Stimulated activated CD8-positive, alpha-beta memory T cell treated with anti-CD3 and anti-CD28 coated beads, Interleukin-12 subunit alpha, Interleukin-12 subunit beta, amount 100 ng/mL, for 1 hour (primary cell): ENCODE data around the gene USP35.
"Not testable (repeated sequence)": the region's sequence is repeated elsewhere in the genome, so short reads cannot be mapped to it uniquely, and the experiment has no call there.

ENCODE experiments used
- DNase-seq: peaks from one replicate; pipeline ENCODE4 v3.0.0-alpha.2; 2020; ENCODE audit warnings: low read depth

The USP35 gene

DNA sequence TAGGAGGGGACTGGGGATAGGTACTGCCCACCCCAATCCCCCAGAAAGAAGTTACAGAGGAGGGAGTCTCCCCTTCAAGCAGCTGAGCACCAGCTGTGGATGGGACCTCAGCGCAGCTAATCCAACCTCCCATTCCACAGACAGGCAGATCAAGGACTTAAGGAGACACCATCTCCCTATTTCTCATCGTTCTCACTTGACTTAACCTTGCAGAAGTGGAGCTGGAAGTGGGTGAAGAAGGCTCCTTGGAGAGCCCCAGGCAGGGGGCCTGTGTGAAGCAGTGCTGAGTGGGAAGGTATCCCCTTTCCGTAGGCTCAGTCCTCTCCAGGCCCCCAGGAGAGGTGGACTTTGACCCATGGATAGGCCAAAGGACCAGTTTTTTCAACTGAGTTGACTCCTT lies 27.3 kb downstream of the USP35 start:
- no peak for DNase-seq

DNA sequence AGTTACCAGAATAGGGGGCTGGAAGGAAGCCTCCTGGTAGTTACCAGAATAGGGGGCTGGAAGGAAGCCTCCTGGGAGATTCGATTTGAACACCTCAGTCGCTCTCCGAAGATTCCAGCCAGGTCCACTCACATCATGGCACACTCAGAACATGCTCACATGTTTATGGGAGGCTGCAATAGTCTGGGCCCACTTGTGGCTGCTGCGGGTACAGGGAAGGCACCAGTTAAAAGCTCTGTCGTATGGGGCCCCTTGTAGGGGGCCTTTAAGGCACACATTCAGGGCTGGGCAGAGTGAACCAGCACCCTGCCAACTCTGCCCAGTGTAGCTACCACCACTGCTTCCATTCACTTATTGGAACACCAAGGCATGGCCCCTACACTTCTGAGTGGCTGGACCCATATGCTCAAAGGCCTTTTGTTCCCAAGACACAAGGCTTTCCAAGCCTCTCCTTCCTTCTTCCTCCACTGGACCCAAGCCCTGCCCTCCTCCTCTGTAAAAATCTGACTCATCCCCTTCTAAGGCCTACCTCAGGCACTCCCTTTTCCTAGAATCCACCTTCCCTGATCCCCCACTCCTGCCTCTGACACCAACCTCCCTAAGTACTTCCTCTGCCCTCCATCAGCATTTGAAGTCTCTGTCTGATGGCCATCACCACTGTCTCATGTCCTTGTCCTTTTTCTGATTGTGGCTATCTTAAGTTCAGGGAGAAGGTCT lies 28.0 kb downstream of the USP35 start:
- no peak for DNase-seq

DNA sequence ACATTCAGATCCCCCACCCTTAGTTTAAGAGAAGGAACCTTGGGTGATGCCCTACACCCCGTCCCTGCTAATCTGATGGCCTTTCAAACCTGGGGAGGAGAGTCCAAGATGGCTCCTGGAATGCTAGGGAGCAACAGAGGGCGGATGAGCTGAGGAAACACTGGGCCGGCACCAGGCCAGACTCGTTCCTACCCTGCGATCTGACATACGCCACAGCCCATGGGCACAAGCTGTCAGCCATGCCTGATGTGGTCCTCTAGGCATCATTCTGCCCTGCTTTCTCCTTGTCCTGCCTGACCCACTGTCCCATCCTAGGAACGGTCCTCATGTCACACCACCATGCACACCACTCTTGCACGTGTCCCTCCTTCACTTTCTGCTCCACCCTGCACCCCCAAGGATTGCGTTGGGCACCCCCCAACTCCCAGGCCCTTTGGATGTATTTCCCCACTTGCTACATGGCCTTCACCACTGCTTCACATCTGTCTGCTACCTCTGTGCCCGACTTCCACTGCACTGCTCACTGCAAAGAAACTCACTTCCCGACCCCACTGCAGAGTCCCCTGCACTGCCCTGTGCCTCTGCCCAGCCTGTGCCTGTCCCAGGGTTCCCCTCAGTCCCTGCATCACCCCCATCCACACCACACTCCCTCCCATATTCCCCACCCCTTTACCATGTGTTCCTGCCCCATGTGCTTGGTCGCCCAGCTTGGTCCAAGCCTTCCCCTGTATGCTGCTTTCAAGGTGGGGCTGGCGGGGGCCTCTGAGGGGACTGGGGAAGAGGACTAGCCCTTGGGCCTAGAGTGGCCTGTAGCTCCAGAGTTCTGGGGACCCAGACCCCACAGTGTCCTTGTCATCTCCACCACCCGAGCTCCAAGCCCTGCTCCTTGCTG lies 29.2 kb downstream of the USP35 start:
- DNase-seq: no peak

DNA sequence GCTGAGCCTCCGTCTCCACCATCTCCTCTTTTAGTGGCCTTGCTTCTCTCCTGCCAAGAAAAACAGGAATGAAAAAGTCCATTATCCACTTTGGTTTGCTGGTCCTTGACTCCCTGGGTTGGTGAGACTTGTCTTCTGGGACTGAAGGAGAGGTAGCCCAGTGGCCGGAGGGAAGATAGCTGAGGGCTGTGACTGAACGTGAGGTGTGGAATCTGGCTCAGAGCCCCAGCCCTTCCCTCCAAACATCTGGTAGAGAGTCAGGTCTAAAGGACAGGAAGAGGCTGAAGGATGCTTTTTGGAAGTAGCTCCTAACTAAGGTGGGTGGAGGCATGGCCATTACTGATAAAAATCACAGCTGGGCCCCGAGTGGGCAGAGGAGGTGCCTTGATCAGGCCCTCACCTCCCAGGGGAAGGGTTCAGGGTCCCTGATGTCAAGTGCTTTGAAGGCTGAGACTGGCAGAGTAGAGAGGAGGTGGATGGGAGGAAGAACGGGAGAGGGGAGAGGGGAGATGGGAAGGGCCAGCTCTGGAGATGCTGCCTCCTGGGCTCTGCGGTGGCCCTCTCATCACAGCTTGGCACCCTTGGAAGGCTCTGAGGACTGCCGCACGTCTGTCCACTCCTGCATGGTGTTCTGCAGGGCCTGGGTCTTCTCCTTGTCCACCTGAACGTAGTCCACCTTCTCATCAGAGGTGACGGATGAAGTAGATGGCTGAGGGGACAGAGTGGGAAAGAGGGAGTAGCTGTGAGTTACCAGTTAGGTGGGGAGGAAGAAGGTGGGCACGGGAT lies 30.2 kb downstream of the USP35 start:
- no peak for DNase-seq

DNA sequence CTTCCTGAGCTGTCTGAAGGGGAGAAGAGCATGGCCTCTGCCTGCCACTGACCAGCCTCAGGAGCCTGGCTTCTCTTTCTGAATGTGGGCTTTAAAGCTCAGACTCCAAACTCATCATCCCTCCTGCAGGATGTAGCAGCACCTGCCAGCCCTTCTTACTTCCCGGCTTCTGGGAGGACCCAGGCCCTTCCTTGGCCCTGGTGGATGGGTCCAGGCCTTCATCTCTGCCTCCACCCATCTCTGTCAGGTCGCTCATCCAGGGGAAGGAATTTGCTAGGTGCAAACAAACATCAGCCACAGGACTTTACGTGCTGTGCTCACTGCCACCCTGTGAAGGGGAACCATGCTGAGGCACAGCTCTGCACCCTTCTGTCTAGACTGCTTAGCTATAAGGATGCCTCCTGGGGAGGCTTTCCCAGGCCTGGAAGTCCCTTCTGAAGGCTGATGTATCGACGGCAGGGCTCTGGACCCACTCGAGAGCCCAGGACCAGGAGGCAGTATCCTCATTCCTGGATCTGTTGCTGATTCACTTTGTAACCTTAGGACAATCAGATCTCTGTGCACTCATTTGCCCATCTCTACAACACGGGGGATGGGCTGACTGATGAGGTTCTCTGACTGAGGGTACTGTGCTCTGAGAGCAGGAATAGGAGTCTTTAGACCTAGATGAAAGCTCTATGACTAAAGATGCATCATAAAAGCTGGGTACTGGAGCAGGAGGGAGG lies 30.9 kb downstream of the USP35 start:
- DNase-seq: no peak

DNA sequence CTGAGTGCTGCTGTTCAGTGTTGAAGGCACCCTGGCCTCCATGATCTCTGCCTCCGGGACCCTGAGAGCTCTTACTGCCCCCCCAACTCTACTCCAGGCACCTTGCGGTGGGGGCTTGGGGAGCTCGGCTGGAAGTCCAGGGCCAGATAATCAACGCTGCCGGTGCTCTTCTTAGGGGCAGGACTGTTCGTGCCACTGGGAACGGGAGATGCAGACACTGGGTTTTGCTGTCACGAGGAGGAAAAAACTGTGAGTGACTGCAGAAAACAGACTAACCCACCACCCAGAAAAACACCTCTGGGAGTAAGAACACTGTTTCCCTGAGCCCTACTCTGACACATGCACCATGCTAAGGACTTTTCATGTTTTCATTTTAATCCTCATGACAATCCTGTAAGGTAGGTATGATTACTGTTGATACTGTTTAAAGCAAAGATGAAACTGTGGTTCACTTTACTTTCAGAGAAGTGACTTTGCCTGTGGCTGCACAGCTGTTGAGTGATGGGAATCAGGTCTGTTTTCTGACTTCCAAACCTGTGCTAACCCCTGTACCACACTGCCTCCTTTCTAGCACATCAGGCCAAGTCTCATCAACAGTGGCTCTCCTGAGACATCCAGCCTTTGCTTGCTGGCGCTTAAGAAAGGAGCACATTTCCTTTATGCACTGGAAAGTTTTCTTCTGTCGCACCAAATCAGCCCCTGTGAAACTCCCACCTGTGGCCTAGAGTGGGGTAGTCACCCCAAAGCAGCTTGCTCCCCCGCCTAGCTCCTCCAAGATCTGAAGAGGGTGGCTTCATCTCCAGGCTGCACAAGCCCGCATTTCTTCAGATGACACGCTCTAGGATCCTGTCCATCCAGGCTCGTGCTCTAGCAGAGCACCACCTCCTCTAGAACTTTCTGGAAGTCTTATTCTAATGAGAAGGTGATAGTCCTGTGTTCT lies 31.8 kb downstream of the USP35 start:
- DNase-seq: no peak

DNA sequence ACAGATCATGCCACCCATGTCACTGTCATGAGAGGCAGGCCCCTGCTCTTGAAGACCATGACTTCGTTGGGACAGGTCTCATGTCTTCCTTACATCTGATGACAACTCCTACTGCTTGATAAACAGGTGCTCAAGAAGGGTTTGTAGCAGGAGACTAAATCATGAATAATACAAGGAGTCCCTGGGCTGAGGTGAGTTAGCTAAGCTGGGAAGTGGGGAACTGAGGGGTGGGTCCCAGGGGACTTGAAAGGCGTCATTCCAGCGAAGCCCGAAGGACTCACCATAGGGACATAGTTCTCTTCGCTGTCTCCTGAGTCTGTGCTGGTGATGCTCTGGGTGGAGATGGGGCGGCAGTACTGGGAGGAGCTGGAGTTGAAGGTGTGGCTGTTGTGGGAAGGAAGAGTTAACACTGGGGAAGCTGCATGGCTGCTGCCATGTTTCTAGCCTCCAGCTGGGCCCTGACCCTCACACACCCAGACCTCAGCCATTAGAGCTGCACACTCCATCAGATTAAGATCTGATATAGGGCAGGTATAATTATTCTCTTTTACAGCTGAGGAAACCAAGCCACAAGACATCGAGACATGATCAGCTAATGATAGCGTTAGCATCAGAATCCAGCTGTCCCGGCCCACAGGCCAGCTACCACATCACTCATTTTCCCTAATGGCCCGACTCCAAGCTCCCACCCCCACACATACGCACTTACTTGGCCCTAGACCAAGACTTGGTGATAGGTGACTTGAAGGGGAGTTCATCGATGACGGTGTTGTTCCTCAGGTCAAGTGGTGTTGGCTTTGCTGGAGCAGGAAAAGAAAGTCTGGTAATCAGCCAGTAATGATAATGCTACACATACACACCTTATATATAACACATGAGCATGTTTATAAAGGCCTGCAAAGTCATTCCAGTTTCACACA lies 32.9 kb downstream of the USP35 start:
- DNase-seq: no peak

DNA sequence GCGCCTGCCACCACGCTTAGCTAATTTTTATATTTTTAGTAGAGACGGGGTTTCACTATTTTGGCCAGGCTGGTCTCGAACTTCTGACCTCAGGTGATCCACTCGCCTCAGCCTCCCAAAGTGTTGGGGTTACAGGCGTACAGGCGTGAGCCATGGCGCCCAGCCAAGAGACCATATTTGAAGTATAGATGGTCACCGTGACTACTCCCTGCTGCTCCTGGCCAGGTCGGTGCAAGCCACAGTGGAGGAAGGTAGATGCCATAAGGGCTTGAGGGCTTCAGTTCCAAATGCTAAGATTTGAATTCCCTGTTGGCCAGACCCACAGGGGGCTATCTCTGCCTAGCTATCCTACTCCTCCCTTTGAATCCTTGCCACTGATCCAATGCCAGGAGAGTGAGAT lies 34.0 kb downstream of the USP35 start:
- DNase-seq: not testable (repeated sequence)

DNA sequence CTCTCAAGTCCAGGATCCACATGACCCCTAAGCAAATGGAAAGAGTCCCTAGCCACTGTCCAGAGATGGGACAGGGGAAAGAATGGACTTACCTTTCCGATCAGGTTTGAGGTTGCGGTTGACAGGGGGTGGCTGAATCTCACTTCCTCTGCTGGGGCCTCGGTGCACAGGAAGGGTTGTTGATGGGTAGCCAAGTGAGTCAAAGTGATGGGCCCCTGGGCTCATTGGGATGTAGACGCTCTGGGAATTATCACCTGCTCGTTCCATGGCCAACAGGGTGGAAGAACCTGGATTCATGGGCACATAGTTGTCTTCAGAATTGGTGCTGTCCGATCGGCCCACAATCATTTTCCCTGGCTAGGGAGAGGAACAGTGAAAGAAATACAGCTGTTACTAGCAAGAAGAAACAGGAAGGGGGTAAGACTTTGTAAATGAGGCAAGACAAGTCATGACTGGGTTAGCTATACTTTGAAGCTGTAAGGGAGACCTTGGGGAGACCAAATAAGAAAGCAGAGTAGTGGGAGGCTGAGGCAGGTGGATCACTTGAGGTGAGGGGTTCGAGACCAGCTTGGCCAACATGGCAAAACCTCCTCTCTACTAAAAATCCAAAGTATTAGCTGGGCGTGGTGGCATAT lies 34.7 kb downstream of the USP35 start:
- DNase-seq: no peak

DNA sequence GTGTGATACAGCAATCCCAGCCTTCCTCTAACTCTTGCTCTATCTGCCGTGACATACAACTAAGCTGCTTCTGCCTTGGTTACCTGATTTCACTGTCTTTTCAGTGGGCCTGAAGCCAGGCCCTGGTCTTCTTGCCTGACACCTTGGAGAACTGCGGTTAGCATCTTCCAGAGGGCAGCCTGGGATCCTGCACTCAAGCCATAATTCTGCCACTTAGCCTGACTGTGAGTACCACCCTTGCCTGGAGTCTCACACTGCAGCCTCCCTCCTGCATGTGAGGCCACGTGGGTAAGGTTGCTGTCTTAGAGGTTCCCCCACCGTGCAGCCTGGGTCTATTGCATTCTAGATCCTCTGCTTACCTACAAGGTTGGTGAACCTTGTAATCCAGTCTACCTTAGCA lies 35.8 kb downstream of the USP35 start:
- no peak for DNase-seq

DNA sequence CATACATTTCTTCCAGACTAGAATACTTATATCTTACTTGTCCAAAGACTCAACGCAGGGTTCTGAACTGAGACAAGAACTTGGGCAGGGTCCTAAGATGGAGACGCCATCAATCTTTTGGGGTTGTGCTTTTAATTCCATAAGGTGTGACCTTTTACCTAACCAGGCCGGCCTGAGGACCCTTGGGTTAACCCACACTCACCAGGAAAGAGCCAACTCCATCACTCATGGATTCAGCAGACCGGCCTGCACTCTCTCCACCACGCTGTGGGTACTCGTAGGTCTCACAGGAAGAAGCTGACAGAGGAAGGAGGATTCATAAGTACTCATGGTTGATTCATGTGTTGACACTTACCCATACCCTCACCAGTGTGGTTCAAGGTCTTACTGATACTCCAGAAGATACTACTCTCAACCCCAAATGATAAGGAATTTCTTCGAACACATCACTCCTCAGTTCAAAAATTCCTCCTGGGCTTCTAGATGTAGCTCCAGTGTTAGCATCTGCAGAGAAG lies 36.2 kb downstream of the USP35 start:
- DNase-seq: no peak

DNA sequence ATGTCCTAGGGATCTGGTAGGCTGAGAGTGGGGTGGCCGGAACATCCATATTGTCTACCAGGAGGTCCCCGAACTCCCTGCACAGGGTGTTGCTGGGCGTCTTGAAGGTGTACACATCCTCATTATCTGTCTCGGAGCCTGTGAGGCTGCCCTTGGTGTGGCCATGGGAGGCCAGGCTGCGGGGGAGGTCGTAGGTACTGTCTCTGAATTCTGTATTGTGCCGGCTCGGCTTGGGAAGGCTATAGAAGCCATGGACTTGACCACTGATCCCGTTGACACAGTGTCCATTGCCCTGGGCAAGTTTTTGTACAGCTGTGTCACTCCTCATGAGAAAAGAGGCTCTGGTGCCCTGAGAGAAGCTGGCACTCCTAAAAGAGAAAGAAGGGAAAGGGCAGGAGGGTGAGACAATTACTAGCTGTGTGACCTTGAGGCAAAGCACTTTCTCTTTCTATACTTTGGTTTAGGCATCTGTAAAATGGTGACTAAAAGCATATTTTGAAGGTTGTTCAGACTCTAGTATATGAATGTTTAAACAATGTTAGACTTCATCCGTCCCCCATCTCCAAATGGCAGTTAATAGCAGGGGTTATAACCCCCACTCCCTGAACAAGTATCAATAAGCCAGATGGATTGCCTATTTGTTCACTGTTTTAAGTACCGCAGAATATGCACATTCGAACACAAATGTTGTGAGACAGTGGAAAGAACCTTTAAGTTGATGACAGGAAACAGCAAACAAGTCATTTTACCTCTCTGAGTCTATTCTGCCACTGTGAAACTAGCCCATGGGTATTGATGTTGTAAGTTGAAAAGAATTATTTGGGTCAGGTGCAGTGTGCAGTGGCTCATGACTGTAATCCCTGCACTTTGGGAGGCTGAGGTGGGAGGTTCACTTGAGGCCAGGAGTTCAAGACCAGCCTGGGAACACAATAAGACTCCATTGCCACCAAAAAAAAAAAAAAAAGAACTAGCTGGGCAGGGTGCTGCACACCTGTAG lies 38.3 kb downstream of the USP35 start:
- DNase-seq: no peak

DNA sequence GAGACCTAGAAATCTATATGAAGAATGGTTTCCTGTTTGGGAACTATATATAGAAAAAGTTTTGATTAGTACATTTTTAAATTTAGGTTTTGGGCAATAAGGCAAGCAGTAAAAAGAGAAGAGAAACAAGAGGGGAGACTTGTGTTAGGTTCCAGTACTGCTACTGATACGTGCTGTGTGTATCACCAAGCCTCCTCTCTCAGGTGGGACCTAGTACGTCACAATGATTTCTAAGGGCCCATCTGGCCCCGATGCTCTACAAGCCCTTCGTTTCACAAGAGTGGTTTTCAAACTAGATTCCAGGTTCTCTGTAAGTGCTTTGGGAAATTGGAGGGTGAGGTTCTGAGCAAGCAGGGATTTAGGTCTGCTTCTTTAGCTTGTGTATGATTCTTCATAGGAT lies 39.2 kb downstream of the USP35 start:
- DNase-seq: no peak

DNA sequence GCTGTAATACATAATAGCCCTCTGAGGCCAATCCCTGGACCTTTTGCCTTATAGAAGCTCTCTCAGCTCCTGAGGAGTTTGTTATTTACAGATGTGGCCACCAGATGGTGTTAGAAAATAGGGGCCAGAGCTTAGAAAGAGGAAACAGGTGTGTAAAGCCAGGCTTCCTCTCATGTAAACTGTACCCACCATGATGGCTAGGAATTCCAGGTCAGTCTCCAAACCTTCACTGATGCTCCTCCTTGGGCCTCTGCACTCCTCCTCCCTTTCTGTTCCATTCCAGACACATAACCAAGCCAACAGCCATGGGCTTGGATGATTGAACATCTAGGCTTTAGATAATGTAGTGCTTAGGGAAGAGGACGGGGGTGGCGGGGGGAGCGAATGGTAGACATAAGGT lies 39.7 kb downstream of the USP35 start:
- DNase-seq: no peak

DNA sequence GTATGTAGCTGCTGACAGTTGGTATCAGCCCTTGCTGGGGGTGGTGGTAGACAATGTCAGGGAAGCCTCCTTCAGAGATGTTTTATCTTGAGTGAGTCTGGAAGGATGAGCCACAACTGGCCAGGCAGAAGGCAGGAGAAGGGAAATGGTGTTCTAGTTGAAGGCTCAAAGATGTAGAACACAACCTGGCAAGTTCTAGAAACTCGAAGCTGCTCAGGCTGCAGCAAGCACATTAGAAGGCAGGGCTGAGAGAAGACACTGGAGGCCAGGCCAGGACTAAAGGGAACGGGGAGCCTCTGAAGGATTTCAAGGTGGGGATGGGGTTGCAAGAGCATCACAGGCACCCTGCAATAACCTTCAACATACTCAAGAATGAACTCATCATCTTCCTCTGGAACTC lies 40.4 kb downstream of the USP35 start:
- DNase-seq: no peak

DNA sequence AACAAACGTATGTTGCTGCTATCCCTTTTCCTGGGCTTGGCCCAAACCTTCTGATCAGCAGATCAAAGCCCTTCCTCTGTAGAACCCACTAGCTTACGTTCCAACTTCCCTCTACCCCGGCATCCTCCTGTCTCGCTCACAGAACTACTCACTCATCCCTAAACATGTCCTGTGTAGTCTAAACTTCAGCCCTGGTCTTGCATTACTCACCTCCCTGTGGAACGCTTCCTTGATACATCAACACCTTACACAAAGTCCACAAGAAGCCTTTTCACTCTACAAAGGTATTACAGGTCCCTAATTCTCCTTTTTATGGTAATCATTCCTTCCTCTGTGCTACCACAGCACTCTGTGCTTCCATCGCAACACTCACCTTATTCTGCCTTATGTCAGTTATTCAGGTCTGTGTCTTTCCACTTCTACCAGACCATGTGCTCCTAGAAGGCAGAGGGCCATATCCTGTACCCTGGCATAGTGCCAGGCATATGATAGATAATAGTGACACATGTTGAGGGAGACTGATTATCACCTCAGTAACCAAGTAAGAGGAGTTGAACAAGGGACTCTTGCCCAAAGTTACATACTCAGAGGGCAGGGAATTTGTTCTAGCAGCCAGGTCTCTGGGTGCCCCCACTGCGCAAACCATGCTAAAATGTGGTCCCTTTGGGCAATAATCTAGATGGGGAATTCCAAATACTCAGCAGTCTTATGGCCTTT lies 41.6 kb downstream of the USP35 start:
- DNase-seq: no peak

DNA sequence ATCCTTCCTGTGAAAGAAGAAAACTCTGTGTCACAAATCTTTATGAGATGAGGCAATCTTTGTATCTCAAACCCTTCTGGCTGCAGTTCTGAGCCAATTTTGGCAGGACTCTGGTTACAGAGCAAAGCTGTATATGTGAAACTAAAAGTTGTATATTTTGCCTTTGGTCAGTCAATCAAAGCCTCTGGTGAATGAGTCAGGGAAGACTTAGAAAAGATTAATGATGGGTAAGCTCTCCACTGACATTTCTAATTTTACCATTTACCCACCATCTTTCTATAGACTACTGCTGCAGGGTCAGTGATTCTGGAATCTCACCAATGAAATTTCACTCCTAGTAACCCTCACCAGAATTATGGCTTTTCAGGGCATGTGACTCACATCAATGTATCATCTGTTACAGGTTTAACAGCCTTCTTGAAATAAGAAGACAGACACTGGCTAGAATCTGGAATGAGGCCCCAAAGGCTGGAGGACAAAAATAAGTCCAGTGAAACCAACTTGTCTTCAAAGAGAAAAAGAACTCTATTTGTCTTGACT lies 43.3 kb downstream of the USP35 start:
- DNase-seq: no peak
